A673 (cell line): Measurements from ENCODE around the gene ARAP3.

Experiments
- EZH2 ChIP-seq: fragments of 200-600 bp; sonication (generic); IDR thresholded peaks from 2 replicates; pipeline ENCODE4 v1.6.1; 2017; ENCODE audit warnings: borderline replicate concordance, low read depth, mild to moderate bottlenecking, mixed read lengths, antibody characterized with exemption, low read length; ENCODE audit not compliant: poor library complexity, severe bottlenecking
- TF ChIP-seq, protein P1 (sequence below): fragments of 300-800, 200-600 bp; sonication (generic); conservative IDR thresholded peaks from 2 replicates; pipeline ENCODE4 v1.5.1; 2017; ENCODE audit warnings: low read depth, mild to moderate bottlenecking, antibody characterized with exemption, low read length, moderate library complexity, mixed read lengths

- TF ChIP-seq, protein P1, sequence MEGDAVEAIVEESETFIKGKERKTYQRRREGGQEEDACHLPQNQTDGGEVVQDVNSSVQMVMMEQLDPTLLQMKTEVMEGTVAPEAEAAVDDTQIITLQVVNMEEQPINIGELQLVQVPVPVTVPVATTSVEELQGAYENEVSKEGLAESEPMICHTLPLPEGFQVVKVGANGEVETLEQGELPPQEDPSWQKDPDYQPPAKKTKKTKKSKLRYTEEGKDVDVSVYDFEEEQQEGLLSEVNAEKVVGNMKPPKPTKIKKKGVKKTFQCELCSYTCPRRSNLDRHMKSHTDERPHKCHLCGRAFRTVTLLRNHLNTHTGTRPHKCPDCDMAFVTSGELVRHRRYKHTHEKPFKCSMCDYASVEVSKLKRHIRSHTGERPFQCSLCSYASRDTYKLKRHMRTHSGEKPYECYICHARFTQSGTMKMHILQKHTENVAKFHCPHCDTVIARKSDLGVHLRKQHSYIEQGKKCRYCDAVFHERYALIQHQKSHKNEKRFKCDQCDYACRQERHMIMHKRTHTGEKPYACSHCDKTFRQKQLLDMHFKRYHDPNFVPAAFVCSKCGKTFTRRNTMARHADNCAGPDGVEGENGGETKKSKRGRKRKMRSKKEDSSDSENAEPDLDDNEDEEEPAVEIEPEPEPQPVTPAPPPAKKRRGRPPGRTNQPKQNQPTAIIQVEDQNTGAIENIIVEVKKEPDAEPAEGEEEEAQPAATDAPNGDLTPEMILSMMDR = no peak
- no peak for TF ChIP-seq EZH2
Measured at GRCh38 chr5:141623611-141624010, 58.4 kb downstream of the ARAP3 start.
